A549 (cell line): ENCODE results near the gene SOX5. TPM values are rescaled to one million over a fixed set of nuclear protein-coding genes. Genes with fewer than 3 reads are reported as not detected.

ENCODE experiments used
- ATAC-seq, 2 experiments: fragments of 200-7000 bp in 1 of 2; fragments of >200 bp in 1 of 2; cut with Nextera tagmentation in 1 of 2; cut with Tn5 transposase in 1 of 2; 3 replicates each; pipeline versions ENCODE4 v1.8.0 to v1.9.1; 2018 to 2020; ENCODE audit warnings: mild to moderate bottlenecking in 1 of 2, moderate library complexity in 1 of 2
- CTCF ChIA-PET: fragments of 300-600 bp; sonication (Branson Sonifier 250); formaldehyde crosslinking; extraction: SDS; loops from one replicate; lab custom pipeline; 2021; ENCODE audit warnings: antibody characterized with exemption, inconsistent platforms; lab: Yijun Ruan, JAX
- POLR2A ChIA-PET: fragments of 350-600 bp; formaldehyde crosslinking; extraction: SDS; loops from one replicate; lab custom pipeline; 2021; ENCODE audit warnings: antibody characterized with exemption, inconsistent platforms; lab: Yijun Ruan, JAX
- DNase-seq, 2 experiments: peaks; one replicate each; pipeline versions ENCODE4 v3.0.0 to v3.0.0-alpha.2; 2011 to 2016; ENCODE audit warnings: low read depth in 1 of 2, low spot score in 1 of 2
- FAIRE-seq: peaks from 2 replicates; lab custom pipeline; 2011; peaks lifted over from hg19 to GRCh38; lab: Jason Lieb, UNC
- H3K27ac ChIP-seq, 2 experiments: fragments of >200 bp; sonication (Bioruptor Twin); formaldehyde crosslinking; 3 replicates each; pipeline ENCODE4 v1.5.1; 2016 to 2017
- H3K4me1 ChIP-seq: fragments of >200 bp; sonication (Bioruptor Twin); formaldehyde crosslinking; 3 replicates; pipeline ENCODE4 v1.6.1; 2016
- H3K4me2 ChIP-seq: fragments of >200 bp; sonication (Bioruptor Twin); formaldehyde crosslinking; 3 replicates; pipeline ENCODE4 v1.6.1; 2016
- H3K4me3 ChIP-seq: fragments of >200 bp; sonication (Bioruptor Twin); formaldehyde crosslinking; 3 replicates; pipeline ENCODE4 v1.5.1; 2016
- H3K9me3 ChIP-seq: fragments of >200 bp; sonication (Bioruptor Twin); formaldehyde crosslinking; 3 replicates; pipeline ENCODE4 v1.6.1; 2016
- BHLHE40 ChIP-seq: IDR thresholded peaks from 2 replicates; pipeline ENCODE4 v1.6.1; 2012; ENCODE audit warnings: low read depth, low read length, inconsistent platforms
- CBX2 ChIP-seq: fragments of 200-600 bp; sonication (generic); IDR thresholded peaks from 2 replicates; pipeline ENCODE4 v1.6.1; 2016; ENCODE audit warnings: low read depth, mild to moderate bottlenecking, borderline replicate concordance
- CHD2 ChIP-seq: fragments of 150-350 bp; IDR thresholded peaks from 2 replicates; pipeline ENCODE4 v1.6.1; 2014; ENCODE audit warnings: low read length; ENCODE audit not compliant: partially characterized antibody
- CHD4 ChIP-seq: fragments of 200-600 bp; sonication (generic); IDR thresholded peaks from 2 replicates; pipeline ENCODE4 v1.6.1; 2016; ENCODE audit warnings: antibody characterized with exemption, mild to moderate bottlenecking, borderline replicate concordance
- EHF ChIP-seq: fragments of 250-450 bp; sonication (Bioruptor Pico); IDR thresholded peaks from 2 replicates; pipeline ENCODE4 v1.5.0; 2020; ENCODE audit warnings: mild to moderate bottlenecking
- FOSB ChIP-seq: fragments of 250-450 bp; sonication (Bioruptor Pico); IDR thresholded peaks from 2 replicates; pipeline ENCODE4 v1.5.0; 2020; ENCODE audit warnings: mild to moderate bottlenecking, moderate library complexity
- FOSL2 ChIP-seq, 2 experiments: fragments of 450-650 bp in 1 of 2; fragments of >200 bp in 1 of 2; sonication (Bioruptor Twin) in 1 of 2; formaldehyde crosslinking; IDR thresholded peaks; 2 replicates each; pipeline versions ENCODE4 v1.5.0 to v1.6.1; 2016 to 2020; ENCODE audit warnings: mild to moderate bottlenecking in 1 of 2, moderate library complexity in 1 of 2
- GATA3 ChIP-seq: IDR thresholded peaks from 2 replicates; pipeline ENCODE4 v1.6.1; 2012; ENCODE audit warnings: borderline replicate concordance
- HEYL ChIP-seq: fragments of 250-450 bp; sonication (Bioruptor Pico); IDR thresholded peaks from 2 replicates; pipeline ENCODE4 v1.8.0; 2021; ENCODE audit warnings: mild to moderate bottlenecking, moderate library complexity
- HOXB13 ChIP-seq: fragments of 250-450 bp; sonication (Bioruptor Pico); IDR thresholded peaks from 2 replicates; pipeline ENCODE4 v1.5.0; 2020; ENCODE audit warnings: low read depth, mild to moderate bottlenecking, moderate library complexity
- HOXB5 ChIP-seq: fragments of 250-450 bp; sonication (Bioruptor Pico); IDR thresholded peaks from 2 replicates; pipeline ENCODE4 v1.5.0; 2020; ENCODE audit warnings: mild to moderate bottlenecking, moderate library complexity
- KDM5A ChIP-seq: fragments of 200-600 bp; sonication (generic); IDR thresholded peaks from 2 replicates; pipeline ENCODE4 v1.6.1; 2016; ENCODE audit warnings: antibody characterized with exemption, mild to moderate bottlenecking
- MAFK ChIP-seq: fragments of 450-650 bp; IDR thresholded peaks from 2 replicates; pipeline ENCODE4 v1.6.1; 2014; ENCODE audit not compliant: partially characterized antibody
- NPAS2 ChIP-seq: fragments of 250-450 bp; sonication (Bioruptor Pico); IDR thresholded peaks from 2 replicates; pipeline ENCODE4 v1.8.0; 2022; ENCODE audit warnings: mild to moderate bottlenecking, moderate library complexity, borderline replicate concordance
- NR3C1 ChIP-seq: fragments of >200 bp; sonication (Bioruptor Twin); formaldehyde crosslinking; IDR thresholded peaks from 3 replicates; pipeline ENCODE4 v1.6.1; 2017
- PHF8 ChIP-seq: fragments of 200-600 bp; sonication (generic); IDR thresholded peaks from 2 replicates; pipeline ENCODE4 v1.6.1; 2016; ENCODE audit warnings: low read depth, mild to moderate bottlenecking, antibody characterized with exemption, moderate library complexity, borderline replicate concordance
- POLR2A ChIP-seq: IDR thresholded peaks from 2 replicates; pipeline ENCODE4 v1.6.1; 2012; ENCODE audit warnings: mild to moderate bottlenecking, low read length
- POLR2AphosphoS2 ChIP-seq: conservative IDR thresholded peaks from 2 replicates; pipeline ENCODE4 v1.6.1; 2012; ENCODE audit warnings: low read length, improper control_type of control experiment, inconsistent platforms
- RAD21 ChIP-seq, 2 experiments: fragments of >200 bp in 1 of 2; sonication (Bioruptor Twin) in 1 of 2; formaldehyde crosslinking in 1 of 2; IDR thresholded peaks in 1 of 2; conservative IDR thresholded peaks in 1 of 2; 2 replicates in 1 of 2; 3 replicates in 1 of 2; pipeline ENCODE4 v1.6.1; 2012 to 2018; ENCODE audit warnings: inconsistent platforms in 1 of 2
- RCOR1 ChIP-seq: fragments of 150-350 bp; IDR thresholded peaks from 2 replicates; pipeline ENCODE4 v1.6.1; 2014; ENCODE audit warnings: antibody characterized with exemption, low read length, low read depth
- RNF2 ChIP-seq: fragments of 200-600 bp; sonication (generic); IDR thresholded peaks from 2 replicates; pipeline ENCODE4 v1.6.1; 2016; ENCODE audit warnings: low read depth, mild to moderate bottlenecking, antibody characterized with exemption, moderate library complexity, borderline replicate concordance
- SMC3 ChIP-seq: fragments of >200 bp; sonication (Bioruptor Twin); formaldehyde crosslinking; IDR thresholded peaks from 3 replicates; pipeline ENCODE4 v1.6.1; 2018; ENCODE audit warnings: inconsistent platforms
- SREBF2 ChIP-seq: fragments of 450-650 bp; IDR thresholded peaks from 2 replicates; pipeline ENCODE4 v1.6.1; 2014; ENCODE audit warnings: mild to moderate bottlenecking, moderate library complexity
- ZFP36 ChIP-seq: fragments of 450-650 bp; IDR thresholded peaks from 2 replicates; pipeline ENCODE4 v1.6.1; 2014; ENCODE audit warnings: borderline replicate concordance; ENCODE audit not compliant: partially characterized antibody
- ZSCAN20 ChIP-seq: fragments of 250-450 bp; sonication (Bioruptor Pico); IDR thresholded peaks from 2 replicates; pipeline ENCODE4 v1.8.0; 2022; ENCODE audit warnings: mild to moderate bottlenecking, moderate library complexity
- WGBS: methylation state at CpG from one replicate; pipeline ENCODE4 v1.1.6; 2017; ENCODE audit errors: missing lambda C conversion rate; 5-methylcytosine and 5-hydroxymethylcytosine counted together
- polyA plus RNA-seq, 4 experiments: library from polyadenylated mRNA; depleted of rRNA in 3 of 4; stranded (reverse); fragments of >200 nt; fragmentation: RNase III in 1 of 4; extraction: RNeasy Plus Mini Kit Qiagen cat#74134 plus additional on column Dnase treatment in 1 of 4; gene quantifications; 2 replicates in 3 of 4; 3 replicates in 1 of 4; pipeline ENCODE4 v1.2.3, GENCODE V29; 2011 to 2017
- TF ChIP-seq, protein P1 (sequence below): fragments of >200 bp; sonication (Bioruptor Twin); formaldehyde crosslinking; IDR thresholded peaks from 2 replicates; pipeline ENCODE4 v1.6.1; 2016
- TF ChIP-seq, protein P2 (sequence below): fragments of 450-650 bp; IDR thresholded peaks from 2 replicates; pipeline ENCODE4 v1.6.1; 2014; ENCODE audit warnings: antibody characterized with exemption
- TF ChIP-seq, protein P3 (sequence below): fragments of 200-600 bp; sonication (generic); IDR thresholded peaks from 2 replicates; pipeline ENCODE4 v1.6.1; 2016; ENCODE audit warnings: antibody characterized with exemption, mild to moderate bottlenecking, moderate library complexity
- TF ChIP-seq, protein P4 (sequence below): IDR thresholded peaks from 2 replicates; pipeline ENCODE4 v1.6.1; 2012

Gene SOX5
- polyA plus RNA-seq, 2 of the 4 experiments (the other 2 are of a cell fraction) = not detected

DNA sequence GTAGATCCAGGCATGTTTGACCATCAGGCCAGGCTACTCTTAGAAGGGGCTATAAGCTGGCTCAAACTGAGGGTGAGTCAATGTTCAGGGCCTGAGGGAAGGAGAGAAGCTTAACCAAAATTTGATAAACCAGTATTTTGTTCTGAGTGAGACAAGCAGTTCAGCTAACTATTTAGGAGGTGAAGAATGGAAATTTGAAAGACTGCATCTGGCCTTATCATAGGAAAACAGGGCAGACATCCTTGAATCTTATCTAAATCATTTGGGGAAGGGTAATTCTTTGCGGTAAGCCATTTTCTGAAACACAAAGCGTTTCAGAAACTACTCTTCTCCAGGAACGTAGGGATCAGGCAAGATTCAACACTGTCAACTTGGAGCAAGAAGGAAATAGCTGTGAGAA, 447.2 kb downstream of the SOX5 start:
- DNase-seq (no peak), FAIRE-seq (no peak), ATAC-seq (no peak)
- ChIA-PET CTCF (no interaction called here), POLR2A (no interaction called here)
- no peaks in the 10 kb centered on the region; the same call in 2 of the 3 replicates for H3K9me3 ChIP-seq
- H3K27ac ChIP-seq = no peak overlapping the region
- H3K4me3 ChIP-seq = no peak overlapping the region
- no peak for TF ChIP-seq NPAS2
- TF ChIP-seq, protein P1, sequence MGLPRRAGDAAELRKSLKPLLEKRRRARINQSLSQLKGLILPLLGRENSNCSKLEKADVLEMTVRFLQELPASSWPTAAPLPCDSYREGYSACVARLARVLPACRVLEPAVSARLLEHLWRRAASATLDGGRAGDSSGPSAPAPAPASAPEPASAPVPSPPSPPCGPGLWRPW = no peak
- TF ChIP-seq RNF2 = no peak
- TF ChIP-seq RAD21 (conservative IDR thresholded peaks at IDR 0.05 in 1 of 2, IDR thresholded peaks at IDR 0.05 in 1 of 2) = no peak
- TF ChIP-seq ZFP36 = no peak
- no peak for TF ChIP-seq HEYL
- TF ChIP-seq, protein P2, sequence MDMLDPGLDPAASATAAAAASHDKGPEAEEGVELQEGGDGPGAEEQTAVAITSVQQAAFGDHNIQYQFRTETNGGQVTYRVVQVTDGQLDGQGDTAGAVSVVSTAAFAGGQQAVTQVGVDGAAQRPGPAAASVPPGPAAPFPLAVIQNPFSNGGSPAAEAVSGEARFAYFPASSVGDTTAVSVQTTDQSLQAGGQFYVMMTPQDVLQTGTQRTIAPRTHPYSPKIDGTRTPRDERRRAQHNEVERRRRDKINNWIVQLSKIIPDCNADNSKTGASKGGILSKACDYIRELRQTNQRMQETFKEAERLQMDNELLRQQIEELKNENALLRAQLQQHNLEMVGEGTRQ = no peak
- TF ChIP-seq FOSB (CRISPR knock-in tag) = no peak
- TF ChIP-seq POLR2AphosphoS2 = no peak
- no peaks in the 10 kb centered on the region for H3K4me1 ChIP-seq
- 16% methylated on average over 3 of the region's 3 CpGs for WGBS
- H3K4me2 ChIP-seq = no peak overlapping the region

DNA sequence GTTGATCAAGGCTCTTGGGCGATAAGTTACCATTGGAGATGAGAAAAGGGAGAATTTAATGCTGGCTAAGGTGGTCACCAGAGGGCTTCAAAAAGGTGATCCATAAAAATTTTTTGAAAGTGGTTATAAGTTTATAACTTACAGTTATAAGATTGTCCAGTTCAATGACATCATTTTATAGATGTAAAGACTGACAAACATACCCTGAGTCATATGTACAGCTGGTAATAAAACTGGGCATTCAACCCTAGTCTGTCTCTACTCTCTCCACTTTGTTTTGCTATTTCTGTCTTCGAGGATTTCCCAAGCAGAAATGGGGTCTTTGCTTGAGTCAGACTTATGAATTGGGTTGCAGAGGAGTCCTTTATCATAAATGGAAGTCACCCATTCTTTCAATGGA, 454.0 kb downstream of the SOX5 start:
- no peaks in the 10 kb centered on the region for H3K4me1 ChIP-seq
- no peak overlapping the region for H3K27ac ChIP-seq
- FAIRE-seq = no peak
- H3K4me2 ChIP-seq = no peak overlapping the region
- 2% methylated on average over 2 of the region's 2 CpGs for WGBS
- CTCF ChIA-PET = no interaction called here
- TF ChIP-seq SREBF2 (no peak), NPAS2 (no peak), EHF (CRISPR knock-in tag) (no peak), CBX2 (no peak), ZSCAN20 (CRISPR knock-in tag) (no peak), CHD2 (no peak), NR3C1 (no peak), SMC3 (no peak), PHF8 (no peak), HOXB13 (CRISPR knock-in tag) (no peak), GATA3 (no peak), MAFK (no peak)
- TF ChIP-seq, protein P2 = no peak
- H3K4me3 ChIP-seq = no peak overlapping the region
- POLR2A ChIA-PET = no interaction called here
- H3K9me3 ChIP-seq = no peaks in the 10 kb centered on the region
- ATAC-seq = no peak
- DNase-seq = no peak

DNA sequence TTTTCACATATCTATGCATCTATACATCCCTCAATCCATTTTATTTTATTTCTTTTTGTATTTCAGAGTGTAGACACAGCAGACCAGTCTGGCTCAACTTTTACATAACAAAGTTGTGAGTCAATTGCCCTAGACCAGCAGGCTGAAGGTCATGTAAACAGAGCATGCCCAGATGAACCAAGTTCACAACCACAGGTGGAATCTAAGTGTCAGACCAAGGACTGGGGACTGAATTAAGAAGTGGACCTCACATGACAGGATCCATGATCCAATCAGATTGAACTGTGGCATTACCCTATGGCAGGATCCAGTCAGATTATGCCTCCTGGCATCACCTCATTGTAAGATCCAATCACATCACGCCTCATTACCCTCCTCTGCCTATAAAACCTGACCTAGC, 455.8 kb downstream of the SOX5 start:
- 0% methylated on average over 1 of the region's 1 CpG for WGBS
- Histone ChIP-seq H3K4me2 (no peak overlapping the region), H3K9me3 (0 out of 3 replicates have a peak, but pooled peaks cover 3% of the 10 kb centered on the region), H3K4me3 (no peak overlapping the region), H3K27ac (no peak overlapping the region), H3K4me1 (no peaks in the 10 kb centered on the region)
- ChIA-PET POLR2A (no interaction called here), CTCF (no interaction called here)
- TF ChIP-seq RCOR1 (no peak), KDM5A (no peak), POLR2A (no peak), BHLHE40 (no peak), FOSL2 (IDR thresholded peaks at IDR 0.05) (no peak), FOSL2 (CRISPR knock-in tag; IDR thresholded peaks at IDR 0.05) (no peak), CHD4 (no peak), ZFP36 (no peak), CBX2 (no peak), MAFK (no peak), HOXB5 (CRISPR knock-in tag) (no peak)
- TF ChIP-seq, protein P3, sequence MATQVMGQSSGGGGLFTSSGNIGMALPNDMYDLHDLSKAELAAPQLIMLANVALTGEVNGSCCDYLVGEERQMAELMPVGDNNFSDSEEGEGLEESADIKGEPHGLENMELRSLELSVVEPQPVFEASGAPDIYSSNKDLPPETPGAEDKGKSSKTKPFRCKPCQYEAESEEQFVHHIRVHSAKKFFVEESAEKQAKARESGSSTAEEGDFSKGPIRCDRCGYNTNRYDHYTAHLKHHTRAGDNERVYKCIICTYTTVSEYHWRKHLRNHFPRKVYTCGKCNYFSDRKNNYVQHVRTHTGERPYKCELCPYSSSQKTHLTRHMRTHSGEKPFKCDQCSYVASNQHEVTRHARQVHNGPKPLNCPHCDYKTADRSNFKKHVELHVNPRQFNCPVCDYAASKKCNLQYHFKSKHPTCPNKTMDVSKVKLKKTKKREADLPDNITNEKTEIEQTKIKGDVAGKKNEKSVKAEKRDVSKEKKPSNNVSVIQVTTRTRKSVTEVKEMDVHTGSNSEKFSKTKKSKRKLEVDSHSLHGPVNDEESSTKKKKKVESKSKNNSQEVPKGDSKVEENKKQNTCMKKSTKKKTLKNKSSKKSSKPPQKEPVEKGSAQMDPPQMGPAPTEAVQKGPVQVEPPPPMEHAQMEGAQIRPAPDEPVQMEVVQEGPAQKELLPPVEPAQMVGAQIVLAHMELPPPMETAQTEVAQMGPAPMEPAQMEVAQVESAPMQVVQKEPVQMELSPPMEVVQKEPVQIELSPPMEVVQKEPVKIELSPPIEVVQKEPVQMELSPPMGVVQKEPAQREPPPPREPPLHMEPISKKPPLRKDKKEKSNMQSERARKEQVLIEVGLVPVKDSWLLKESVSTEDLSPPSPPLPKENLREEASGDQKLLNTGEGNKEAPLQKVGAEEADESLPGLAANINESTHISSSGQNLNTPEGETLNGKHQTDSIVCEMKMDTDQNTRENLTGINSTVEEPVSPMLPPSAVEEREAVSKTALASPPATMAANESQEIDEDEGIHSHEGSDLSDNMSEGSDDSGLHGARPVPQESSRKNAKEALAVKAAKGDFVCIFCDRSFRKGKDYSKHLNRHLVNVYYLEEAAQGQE = no peak
- TF ChIP-seq, protein P4, sequence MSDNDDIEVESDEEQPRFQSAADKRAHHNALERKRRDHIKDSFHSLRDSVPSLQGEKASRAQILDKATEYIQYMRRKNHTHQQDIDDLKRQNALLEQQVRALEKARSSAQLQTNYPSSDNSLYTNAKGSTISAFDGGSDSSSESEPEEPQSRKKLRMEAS = no peak
- no peak for DNase-seq
- no peak for FAIRE-seq
- ATAC-seq = no peak
